IMR-90 (cell line): ENCODE measurements around the gene MLH1. TPM values are rescaled to one million over a fixed set of nuclear protein-coding genes. Genes with fewer than 3 reads are reported as not detected.

Experiments
- ATAC-seq: fragments of 200-7000 bp; cut with Tn5 transposase; 2 replicates; pipeline ENCODE4 v1.9.1; 2020; ENCODE audit warnings: low read depth, mild to moderate bottlenecking, moderate library complexity
- BruUV-seq: library from RNA; stranded (reverse); fragments of 400-500 nt; replicated peaks from 2 replicates; lab custom pipeline; 2021; lab: Mats Ljungman, UMichigan
- CTCF ChIA-PET: fragments of 300-600 bp; formaldehyde crosslinking; extraction: SDS; loops from one replicate; lab custom pipeline; 2021; ENCODE audit warnings: antibody characterized with exemption; lab: Yijun Ruan, JAX
- POLR2A ChIA-PET: fragments of 300-600 bp; sonication (Branson Sonifier 250); formaldehyde crosslinking; loops from one replicate; lab custom pipeline; 2022; ENCODE audit warnings: antibody characterized with exemption; ENCODE audit not compliant: unreplicated experiment; lab: Charles Lee
- DNase-seq: peaks from one replicate; pipeline ENCODE4 v3.0.0; 2013
- H2AFZ ChIP-seq: replicated peaks from 2 replicates; pipeline ENCODE3; 2013; ENCODE audit warnings: low read length, mild to moderate bottlenecking; ENCODE audit not compliant: poor library complexity
- H2AK5ac ChIP-seq: 2 replicates; pipeline ENCODE4 v1.6.1; 2013; ENCODE audit warnings: low read depth, low read length, inconsistent platforms
- H2AK9ac ChIP-seq: replicated peaks from 2 replicates; pipeline ENCODE3; 2013; ENCODE audit warnings: mild to moderate bottlenecking, low read depth, low read length, moderate library complexity; ENCODE audit not compliant: poor library complexity
- H2BK120ac ChIP-seq: 2 replicates; pipeline ENCODE4 v1.6.1; 2013; ENCODE audit warnings: low read depth, low read length, inconsistent platforms
- H2BK15ac ChIP-seq: 3 replicates; pipeline ENCODE4 v1.6.1; 2013; ENCODE audit warnings: low read depth, low read length, inconsistent platforms
- H2BK20ac ChIP-seq: 2 replicates; pipeline ENCODE4 v1.6.1; 2013; ENCODE audit warnings: low read depth, mild to moderate bottlenecking, inconsistent platforms, low read length, moderate library complexity
- H2BK5ac ChIP-seq: 2 replicates; pipeline ENCODE4 v1.6.1; 2013; ENCODE audit warnings: mild to moderate bottlenecking, low read depth, low read length, inconsistent platforms; ENCODE audit not compliant: poor library complexity, severe bottlenecking
- H3K14ac ChIP-seq: replicated peaks from 2 replicates; pipeline ENCODE4 v1.6.1; 2013; ENCODE audit warnings: low read depth, low read length, inconsistent platforms
- H3K18ac ChIP-seq: 2 replicates; pipeline ENCODE4 v1.6.1; 2013; ENCODE audit warnings: low read depth, low read length, control low read depth
- H3K23ac ChIP-seq: 2 replicates; pipeline ENCODE4 v1.6.1; 2013; ENCODE audit warnings: low read depth, low read length, inconsistent platforms
- H3K27ac ChIP-seq: 2 replicates; pipeline ENCODE4 v1.5.1; 2013; ENCODE audit warnings: mild to moderate bottlenecking, control low read depth, low read length; ENCODE audit not compliant: insufficient read depth
- H3K27me3 ChIP-seq: 2 replicates; pipeline ENCODE4 v1.6.1; 2013; ENCODE audit warnings: low read length; ENCODE audit not compliant: control insufficient read depth, insufficient read depth
- H3K36me3 ChIP-seq: 2 replicates; pipeline ENCODE4 v1.6.1; 2013; ENCODE audit warnings: low read length, mixed read lengths; ENCODE audit not compliant: control insufficient read depth, insufficient read depth
- H3K4ac ChIP-seq: 2 replicates; pipeline ENCODE4 v1.6.1; 2013; ENCODE audit warnings: low read depth, low read length, inconsistent platforms
- H3K4me1 ChIP-seq: 2 replicates; pipeline ENCODE4 v1.6.1; 2013; ENCODE audit warnings: low read length, mixed read lengths; ENCODE audit not compliant: control insufficient read depth, insufficient read depth
- H3K4me2 ChIP-seq: 2 replicates; pipeline ENCODE4 v1.6.1; 2013; ENCODE audit warnings: low read depth, mild to moderate bottlenecking, control low read depth, low read length, moderate library complexity
- H3K4me3 ChIP-seq: 2 replicates; pipeline ENCODE4 v1.5.1; 2013; ENCODE audit warnings: low read depth, mild to moderate bottlenecking, control low read depth, low read length, moderate library complexity; ENCODE audit not compliant: insufficient read depth
- H3K56ac ChIP-seq: 2 replicates; pipeline ENCODE4 v1.6.1; 2013; ENCODE audit warnings: low read length, inconsistent platforms; ENCODE audit not compliant: insufficient read depth; ENCODE audit errors: extremely low read depth
- H3K79me1 ChIP-seq, 2 experiments: 2 replicates each; pipeline ENCODE4 v1.6.1; 2013; ENCODE audit warnings: low read length in 2 of 2, inconsistent platforms in 1 of 2, low read depth in 1 of 2
- H3K9ac ChIP-seq: 2 replicates; pipeline ENCODE4 v1.6.1; 2013; ENCODE audit warnings: low read depth, low read length, control low read depth
- H3K9me1 ChIP-seq: 2 replicates; pipeline ENCODE4 v1.6.1; 2013; ENCODE audit warnings: low read length, inconsistent platforms; ENCODE audit not compliant: insufficient read depth
- H3K9me3 ChIP-seq: 2 replicates; pipeline ENCODE4 v1.6.1; 2013; ENCODE audit warnings: low read length; ENCODE audit not compliant: control insufficient read depth, insufficient read depth
- H4K20me1 ChIP-seq: 2 replicates; pipeline ENCODE4 v1.6.1; 2013; ENCODE audit warnings: low read length, inconsistent platforms; ENCODE audit not compliant: insufficient read depth
- H4K5ac ChIP-seq: 2 replicates; pipeline ENCODE4 v1.6.1; 2013; ENCODE audit warnings: mild to moderate bottlenecking, low read depth, low read length, control low read depth
- H4K8ac ChIP-seq, 2 experiments: 2 replicates each; pipeline ENCODE4 v1.6.1; 2013; ENCODE audit warnings: low read depth in 2 of 2, low read length in 2 of 2, control low read depth in 1 of 2, inconsistent platforms in 1 of 2
- H4K91ac ChIP-seq: 2 replicates; pipeline ENCODE4 v1.6.1; 2013; ENCODE audit warnings: low read depth, low read length, inconsistent platforms; ENCODE audit not compliant: insufficient read depth
- CHD1 ChIP-seq: IDR thresholded peaks from 2 replicates; pipeline ENCODE4 v1.6.1; 2012; ENCODE audit warnings: low read depth, low read length, improper control_type of control experiment
- MAZ ChIP-seq: IDR thresholded peaks from 2 replicates; pipeline ENCODE4 v1.6.1; 2012; ENCODE audit warnings: low read depth, mild to moderate bottlenecking, low read length, improper control_type of control experiment, moderate library complexity, borderline replicate concordance
- POLR2A ChIP-seq: IDR thresholded peaks from 2 replicates; pipeline ENCODE4 v1.6.1; 2012; ENCODE audit warnings: mild to moderate bottlenecking, low read depth, low read length
- RFX5 ChIP-seq: IDR thresholded peaks from 2 replicates; pipeline ENCODE4 v1.8.0; 2012; ENCODE audit warnings: low read depth, mild to moderate bottlenecking, low read length, moderate library complexity
- SMC3 ChIP-seq: fragments of 150-350 bp; IDR thresholded peaks from 2 replicates; pipeline ENCODE4 v1.6.1; 2016; ENCODE audit warnings: low read depth, mild to moderate bottlenecking, antibody characterized with exemption, low read length, moderate library complexity
- WGBS, 2 experiments: methylation state at CpG; one replicate each; pipeline versions ENCODE4 v1.1.5 to v1.1.7; 2013; ENCODE audit warnings: missing lambda C conversion rate in 2 of 2; ENCODE audit not compliant: insufficient read length in 1 of 2; ENCODE audit errors: extremely low coverage in 2 of 2; 5-methylcytosine and 5-hydroxymethylcytosine counted together
- dilution Hi-C: fragments of 300-500 bp; cut with HindIII; formaldehyde crosslinking; loops from one replicate; pipeline ENCODE4 v1.14.3; 2018; ENCODE audit warnings: low sequenced_read_pairs; ENCODE audit not compliant: unreplicated experiment
- in situ Hi-C: fragments of 300-500 bp; cut with MboI; formaldehyde crosslinking; loops from 3 replicates; pipeline ENCODE4 v1.14.3; 2019; ENCODE audit warnings: low sequenced_read_pairs, inconsistent platforms, mixed read lengths
- intact Hi-C: fragments of 100-400 bp; cut with micrococcal nuclease; formaldehyde crosslinking; loops from 2 replicates; pipeline ENCODE4 v1.10.0; 2022
- polyA plus RNA-seq, 3 experiments: library from polyadenylated mRNA; depleted of rRNA; stranded (reverse); fragments of >200 nt; gene quantifications; 2 replicates each; pipeline ENCODE4 v1.2.3, GENCODE V29; 2012; ENCODE audit warnings: low replicate concordance in 1 of 3
- total RNA-seq: library from RNA; depleted of rRNA; stranded (reverse); fragments of >200 nt; gene quantifications from 2 replicates; pipeline ENCODE4 v1.2.3, GENCODE V29; 2012

Gene MLH1
- total and polyA plus RNA-seq, 2 of the 4 experiments (the other 2 are of a cell fraction): 30.2 to 54.1 TPM

DNA sequence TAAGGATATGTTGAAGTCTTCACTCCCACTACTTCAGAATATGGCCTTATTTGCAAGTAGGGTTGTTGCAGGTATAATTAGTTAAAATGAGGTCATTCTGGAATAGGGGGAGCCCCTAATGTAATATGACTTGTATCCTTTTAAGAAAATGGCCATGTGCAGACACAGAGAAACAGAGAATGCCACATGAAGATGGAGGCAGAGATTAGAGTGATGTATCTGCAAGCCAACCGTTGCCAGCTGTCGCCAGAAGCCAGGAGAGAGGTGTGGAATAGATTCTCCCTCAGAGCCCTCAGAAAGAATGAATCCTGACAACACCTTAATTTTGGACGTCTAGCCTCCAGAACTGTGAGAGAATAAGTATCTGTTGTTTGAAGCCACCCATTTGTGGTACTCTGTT lies 37.2 kb upstream of the MLH1 start:
- dilution Hi-C loops: no loop called here
- ChIA-PET CTCF (interaction anchor here (1.3 kb wide), 1 partner anchor 52 kb away, joined by 3 read pairs; no protein-coding TSS in a partner anchor), POLR2A (no interaction called here)
- Histone ChIP-seq H2AFZ (no peak overlapping the region), H2AK5ac (0 out of 2 replicates have a peak overlapping the region, but pooled peaks have one; percentile 52), H3K36me3 (no peaks in the 10 kb centered on the region), H2BK20ac (no peak overlapping the region), H3K4me3 (no peak overlapping the region), H3K27ac (no peak overlapping the region), H4K5ac (no peak overlapping the region), H3K9ac (no peak overlapping the region), H2BK15ac (no peak overlapping the region), H3K9me1 (no peaks in the 10 kb centered on the region; the same call in 1 of the 2 replicates), H4K20me1 (no peaks in the 10 kb centered on the region), H3K79me1 (no peaks in the 10 kb centered on the region), H3K14ac (no peak overlapping the region), H3K23ac (no peak overlapping the region), H3K56ac (no peak overlapping the region), H3K4me1 (peaks cover 6% of the 10 kb centered on the region; the same call in 1 of the 2 replicates), H2BK120ac (no peak overlapping the region), H3K4ac (no peak overlapping the region), H2BK5ac (no peak overlapping the region), H3K9me3 (no peaks in the 10 kb centered on the region), H4K8ac (no peak overlapping the region), H2AK9ac (no peak overlapping the region), H3K27me3 (no peaks in the 10 kb centered on the region), H4K91ac (no peak overlapping the region), H3K18ac (no peak overlapping the region), H3K4me2 (no peak overlapping the region)
- ATAC-seq (no peak), DNase-seq (no peak)
- TF ChIP-seq MAZ: no peak
- no peak for TF ChIP-seq RFX5
- TF ChIP-seq CHD1: no peak
- no peak for TF ChIP-seq SMC3
- TF ChIP-seq POLR2A: no peak
- no CpG with 5 or more reads among the region's 3 CpGs for WGBS, 2 experiments
- no TSS peak for BruUV-seq
- in situ Hi-C loops: loop anchor here (5.0 kb wide), 1 partner anchor 229 kb away; no protein-coding TSS in a partner anchor
- intact Hi-C loops: no loop called here
